GM12864 (cell line): ENCODE data around the gene ROPN1L.

Source experiments
- DNase-seq: peaks from one replicate; pipeline ENCODE4 v3.0.0-alpha.2; 2011; ENCODE audit warnings: low read depth
- H3K4me3 ChIP-seq: 2 replicates; pipeline ENCODE4 v1.5.1; 2011; ENCODE audit warnings: mild to moderate bottlenecking, low read depth, low read length, control low read depth
- TF ChIP-seq, protein P1 (sequence below): IDR thresholded peaks from 2 replicates; pipeline ENCODE4 v1.5.1; 2011; ENCODE audit warnings: low read depth, mild to moderate bottlenecking, moderate library complexity, low read length, control low read depth, inconsistent platforms; ENCODE audit errors: missing control alignments

ROPN1L gene

DNA sequence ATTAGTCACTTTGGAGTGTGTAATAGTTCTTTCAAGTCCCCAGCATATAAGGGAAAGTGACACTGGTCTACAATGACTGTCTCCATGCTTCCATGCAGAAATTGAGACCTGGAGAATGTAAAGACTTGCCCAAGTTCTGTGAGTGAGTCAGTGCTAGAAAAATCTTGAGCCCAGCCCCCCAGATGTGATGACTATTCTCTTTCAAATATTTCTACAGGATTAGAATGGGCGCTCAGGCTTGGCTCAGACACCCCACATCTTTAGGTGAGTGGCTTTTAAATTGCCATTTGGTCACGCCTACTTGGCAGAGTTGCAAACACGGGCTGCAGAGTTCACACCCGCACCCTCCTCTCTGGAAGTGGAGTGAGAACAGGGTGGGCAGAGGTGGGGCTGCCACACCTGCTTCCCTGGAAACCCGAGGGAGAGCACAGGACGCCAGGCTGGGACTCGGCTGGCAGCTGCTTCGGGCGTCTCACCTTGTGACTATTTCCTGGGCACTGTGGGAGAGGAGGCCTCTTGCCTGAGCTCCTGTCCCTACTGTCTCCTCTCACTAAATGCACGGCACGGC, 37.6 kb downstream of the ROPN1L start:
- TF ChIP-seq, protein P1, sequence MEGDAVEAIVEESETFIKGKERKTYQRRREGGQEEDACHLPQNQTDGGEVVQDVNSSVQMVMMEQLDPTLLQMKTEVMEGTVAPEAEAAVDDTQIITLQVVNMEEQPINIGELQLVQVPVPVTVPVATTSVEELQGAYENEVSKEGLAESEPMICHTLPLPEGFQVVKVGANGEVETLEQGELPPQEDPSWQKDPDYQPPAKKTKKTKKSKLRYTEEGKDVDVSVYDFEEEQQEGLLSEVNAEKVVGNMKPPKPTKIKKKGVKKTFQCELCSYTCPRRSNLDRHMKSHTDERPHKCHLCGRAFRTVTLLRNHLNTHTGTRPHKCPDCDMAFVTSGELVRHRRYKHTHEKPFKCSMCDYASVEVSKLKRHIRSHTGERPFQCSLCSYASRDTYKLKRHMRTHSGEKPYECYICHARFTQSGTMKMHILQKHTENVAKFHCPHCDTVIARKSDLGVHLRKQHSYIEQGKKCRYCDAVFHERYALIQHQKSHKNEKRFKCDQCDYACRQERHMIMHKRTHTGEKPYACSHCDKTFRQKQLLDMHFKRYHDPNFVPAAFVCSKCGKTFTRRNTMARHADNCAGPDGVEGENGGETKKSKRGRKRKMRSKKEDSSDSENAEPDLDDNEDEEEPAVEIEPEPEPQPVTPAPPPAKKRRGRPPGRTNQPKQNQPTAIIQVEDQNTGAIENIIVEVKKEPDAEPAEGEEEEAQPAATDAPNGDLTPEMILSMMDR = no peak
- no peak for DNase-seq
- no peak overlapping the region for H3K4me3 ChIP-seq

DNA sequence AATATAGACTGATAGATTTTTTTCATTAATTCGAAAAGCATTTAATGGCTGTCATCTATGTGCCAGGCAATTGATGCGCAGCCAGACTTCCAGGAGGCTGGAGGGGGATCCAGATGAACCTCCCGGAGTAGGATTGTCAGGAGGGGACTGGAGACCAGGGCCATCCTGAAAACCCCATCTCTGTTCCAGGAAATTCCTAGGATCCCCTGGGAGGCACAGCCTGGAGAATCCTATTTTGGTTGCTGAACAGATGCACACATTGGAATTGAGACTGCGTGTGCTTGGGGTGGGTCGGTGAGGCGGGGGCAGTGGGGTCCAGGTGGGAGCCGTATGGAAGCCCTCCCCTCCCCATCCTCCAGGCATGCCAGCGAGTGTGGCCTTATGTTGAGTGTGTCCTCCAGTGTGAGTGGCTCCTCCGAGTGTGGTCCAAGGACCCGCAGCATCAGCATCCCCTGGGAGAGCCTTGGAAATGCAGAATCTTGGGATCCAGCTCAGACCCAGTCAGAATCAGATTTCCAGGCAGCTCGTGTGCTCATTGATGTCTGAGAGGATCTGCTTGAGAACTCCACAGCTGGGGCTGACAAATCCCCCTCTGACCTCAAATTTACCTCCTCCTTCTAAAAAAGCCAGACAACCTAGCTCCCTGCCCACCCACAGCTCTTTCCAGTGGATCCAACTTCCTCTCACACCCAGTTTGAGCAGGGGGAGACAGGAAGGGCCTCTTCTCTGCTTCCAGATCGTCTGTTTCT, 38.7 kb downstream of the ROPN1L start:
- no peak for DNase-seq
- TF ChIP-seq, protein P1 = no peak
- no peak overlapping the region for H3K4me3 ChIP-seq

DNA sequence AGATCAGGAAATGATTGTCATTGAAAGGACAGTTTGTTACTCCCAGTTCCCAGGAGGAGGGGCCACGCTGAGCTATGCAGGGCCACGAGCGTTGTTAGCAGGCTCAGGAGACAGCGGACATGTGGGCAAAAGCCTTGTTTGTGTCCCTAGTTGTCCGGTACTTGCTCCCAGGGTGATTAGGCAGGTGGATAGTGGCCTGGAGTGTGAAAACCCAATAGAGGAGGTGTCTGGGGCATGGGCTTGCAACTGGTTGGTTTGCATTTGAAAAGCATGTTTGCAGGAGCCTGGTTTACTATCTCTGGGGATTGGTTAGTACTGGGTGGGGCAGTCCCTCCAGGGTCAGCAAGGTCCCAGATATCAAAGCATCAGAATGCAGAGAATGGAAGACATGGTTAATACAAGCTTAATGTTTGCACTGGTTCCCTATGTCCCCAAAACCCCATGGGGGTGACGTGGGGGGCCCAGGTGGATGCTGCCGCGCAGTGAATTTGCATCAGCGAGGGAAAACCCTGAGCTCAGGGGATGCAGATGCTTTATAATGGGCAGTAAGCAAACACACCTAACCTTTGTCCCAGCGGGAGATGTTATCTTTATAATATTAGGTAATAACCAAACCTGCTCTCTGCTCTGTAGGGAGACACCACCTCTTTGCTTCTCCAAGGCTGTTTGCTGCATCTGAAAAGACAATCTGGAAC, 39.7 kb downstream of the ROPN1L start:
- H3K4me3 ChIP-seq = no peak overlapping the region
- TF ChIP-seq, protein P1 = no peak
- no peak for DNase-seq

DNA sequence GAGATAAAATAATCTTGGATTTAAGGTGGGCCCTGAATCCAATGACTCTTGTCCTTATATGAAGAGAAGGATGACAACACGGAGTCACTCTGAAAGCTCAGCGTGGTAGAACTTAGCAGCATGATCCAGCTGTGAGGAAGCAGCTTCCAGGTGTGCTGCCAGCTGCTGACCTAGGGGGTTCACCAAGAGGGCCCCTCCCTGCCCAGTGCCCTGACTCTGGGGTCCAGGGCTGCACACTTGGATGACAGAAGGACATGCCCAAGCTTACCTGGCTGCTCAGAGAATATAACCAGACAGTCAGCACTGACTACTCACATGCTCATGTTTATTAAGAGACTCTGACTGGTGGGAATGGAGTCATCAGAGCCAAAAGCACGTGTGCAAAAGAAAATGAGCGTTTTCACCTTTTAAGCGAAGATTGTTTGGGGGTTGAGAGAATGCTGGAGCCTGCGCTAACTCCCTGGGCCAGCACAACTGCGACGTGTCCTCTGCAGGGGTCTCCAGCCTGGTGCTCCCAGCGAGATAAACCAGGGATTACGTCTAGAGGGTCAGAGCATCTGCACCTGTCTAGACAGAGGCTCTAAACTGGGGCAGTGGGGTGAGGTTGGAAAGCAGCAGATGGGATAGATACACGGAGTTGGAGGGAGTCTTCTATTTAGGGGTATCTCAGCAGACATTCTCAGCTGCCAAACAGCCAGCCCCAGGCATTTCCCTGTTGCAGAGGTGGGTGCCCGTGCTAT, 41.3 kb downstream of the ROPN1L start:
- DNase-seq = no peak
- TF ChIP-seq, protein P1 = no peak
- H3K4me3 ChIP-seq = no peak overlapping the region

DNA sequence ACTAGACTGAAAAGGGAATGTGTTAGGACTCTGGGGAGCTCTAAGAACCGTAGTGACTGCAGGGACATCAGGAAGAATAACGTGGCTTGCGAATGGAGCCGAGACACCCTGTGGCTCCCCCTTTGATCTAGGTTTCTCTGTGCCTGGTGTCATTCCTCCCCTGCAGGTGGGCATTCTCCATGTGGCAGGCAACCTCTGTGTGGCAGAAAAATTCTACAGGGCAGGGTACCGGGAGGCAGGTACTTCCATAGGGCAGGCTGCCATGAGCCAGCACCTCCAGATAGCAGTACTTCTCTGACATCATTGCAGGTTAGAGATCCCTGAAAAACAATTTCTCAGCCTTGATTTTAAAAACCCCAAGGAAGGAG, 43.1 kb downstream of the ROPN1L start:
- TF ChIP-seq, protein P1 = no peak
- H3K4me3 ChIP-seq = no peak overlapping the region
- DNase-seq = no peak

DNA sequence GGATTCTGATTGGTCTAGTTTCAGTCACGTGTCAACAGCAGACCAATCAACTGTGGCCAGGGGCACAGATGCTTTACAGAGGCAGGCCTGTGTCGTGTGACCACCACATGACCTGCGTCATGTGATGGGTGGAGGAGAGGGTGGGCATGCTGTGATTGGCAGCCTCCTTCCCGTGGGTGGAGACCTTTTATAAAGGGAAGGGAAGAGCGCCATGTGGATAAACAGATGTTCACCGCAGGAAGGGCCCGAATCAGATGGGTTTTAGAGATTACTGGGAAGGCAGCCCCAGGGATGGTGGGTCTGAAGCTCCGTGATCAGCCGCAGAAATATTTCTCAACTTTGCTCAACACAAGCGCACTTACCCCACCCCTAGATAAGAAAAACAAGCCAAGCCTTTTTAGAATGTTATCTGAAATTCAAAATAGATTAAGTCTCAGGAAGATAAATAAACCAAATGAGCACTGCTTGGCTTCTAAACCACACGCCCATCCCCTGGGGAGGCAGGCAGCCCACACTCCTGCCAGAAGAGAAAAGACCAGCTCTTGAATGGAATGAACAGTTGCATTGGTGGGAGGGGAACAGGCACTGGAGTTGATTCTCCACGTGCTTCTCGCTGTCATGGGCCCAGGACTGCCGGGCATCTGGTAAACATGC, 43.6 kb downstream of the ROPN1L start:
- H3K4me3 ChIP-seq = no peak overlapping the region
- DNase-seq = no peak
- TF ChIP-seq, protein P1 = no peak
